SK-N-SH (cell line): ENCODE measurements around the gene CREBRF. TPM values are rescaled to one million over a fixed set of nuclear protein-coding genes. Genes with fewer than 3 reads are reported as not detected.

Experiments
- CTCF ChIA-PET: fragments of 300-600, 350-600 bp; formaldehyde crosslinking; extraction: SDS; loops from one replicate; lab custom pipeline; 2021; lab: Yijun Ruan, JAX
- POLR2A ChIA-PET: fragments of 350-600 bp; sonication (Branson Sonifier 250); formaldehyde crosslinking; extraction: SDS; loops from one replicate; lab custom pipeline; 2020; ENCODE audit warnings: antibody characterized with exemption, inconsistent platforms; lab: Yijun Ruan, JAX
- DNase-seq: peaks from one replicate; pipeline ENCODE4 v3.0.0; 2012
- H2AFZ ChIP-seq: fragments of 200-600 bp; sonication (generic); 2 replicates; pipeline ENCODE4 v1.8.1; 2016; ENCODE audit warnings: antibody characterized with exemption, mild to moderate bottlenecking, low read depth
- H3F3A ChIP-seq: fragments of 200-600 bp; sonication (generic); replicated peaks from 2 replicates; pipeline ENCODE3; 2016; ENCODE audit warnings: antibody characterized with exemption, mild to moderate bottlenecking; ENCODE audit not compliant: insufficient read depth
- H3K27ac ChIP-seq, 2 experiments: fragments of 200-500 bp in 1 of 2; fragments of 200-600 bp in 1 of 2; sonication (Bioruptor generic) in 1 of 2; sonication (generic), shearing (Covaris generic) in 1 of 2; 2 replicates each; pipeline versions ENCODE4 v1.5.1 to v1.6.1; 2014 to 2016; ENCODE audit warnings: low read depth in 2 of 2, inconsistent platforms in 1 of 2, low read length in 1 of 2, mild to moderate bottlenecking in 1 of 2, mixed read lengths in 1 of 2
- H3K27me3 ChIP-seq: fragments of 200-600 bp; sonication (generic), shearing (Covaris generic); 2 replicates; pipeline ENCODE4 v1.6.1; 2016; ENCODE audit warnings: mixed run types; ENCODE audit not compliant: insufficient read depth
- H3K36me3 ChIP-seq, 2 experiments: fragments of 200-500 bp in 1 of 2; fragments of 200-600 bp in 1 of 2; sonication (Bioruptor generic) in 1 of 2; sonication (generic) in 1 of 2; replicated peaks in 1 of 2; 2 replicates each; pipeline versions ENCODE3 to v1.5.1; 2014 to 2016; ENCODE audit warnings: low read length in 1 of 2, mild to moderate bottlenecking in 1 of 2; ENCODE audit not compliant: insufficient read depth in 2 of 2, control insufficient read depth in 1 of 2
- H3K4me1 ChIP-seq, 2 experiments: fragments of 200-500 bp in 1 of 2; fragments of 200-600 bp in 1 of 2; sonication (Bioruptor generic) in 1 of 2; sonication (generic), shearing (Covaris generic) in 1 of 2; 2 replicates each; pipeline versions ENCODE4 v1.5.1 to v1.6.1; 2014 to 2016; ENCODE audit warnings: low read depth in 1 of 2, low read length in 1 of 2, mixed run types in 1 of 2; ENCODE audit not compliant: insufficient read depth in 2 of 2, control insufficient read depth in 1 of 2
- H3K4me2 ChIP-seq: fragments of 200-600 bp; sonication (generic), shearing (Covaris generic); 2 replicates; pipeline ENCODE4 v1.6.1; 2017; ENCODE audit warnings: mixed run types
- H3K4me3 ChIP-seq, 2 experiments: fragments of 200-500 bp in 1 of 2; fragments of 200-600 bp in 1 of 2; sonication (Bioruptor generic) in 1 of 2; sonication (generic), shearing (Covaris generic) in 1 of 2; 2 replicates each; pipeline versions ENCODE4 v1.5.1 to v1.8.1; 2014 to 2016; ENCODE audit warnings: low read depth in 2 of 2, inconsistent platforms in 1 of 2, low read length in 1 of 2, mild to moderate bottlenecking in 1 of 2, mixed read lengths in 1 of 2, moderate library complexity in 1 of 2
- H3K79me2 ChIP-seq: fragments of 200-600 bp; sonication (generic); 2 replicates; pipeline ENCODE4 v1.8.1; 2017; ENCODE audit warnings: mild to moderate bottlenecking; ENCODE audit not compliant: insufficient read depth
- H3K9ac ChIP-seq: fragments of 200-600 bp; sonication (generic); 2 replicates; pipeline ENCODE4 v1.6.1; 2017; ENCODE audit warnings: mixed run types
- H3K9me2 ChIP-seq: fragments of 200-600 bp; sonication (generic); 2 replicates; pipeline ENCODE4 v1.6.1; 2017; ENCODE audit warnings: mixed run types
- H3K9me3 ChIP-seq: fragments of 200-600 bp; sonication (generic); 2 replicates; pipeline ENCODE4 v1.6.1; 2017; ENCODE audit warnings: mixed run types, mild to moderate bottlenecking, moderate library complexity
- H4K20me1 ChIP-seq: fragments of 200-600 bp; sonication (generic); 2 replicates; pipeline ENCODE4 v1.6.1; 2017; ENCODE audit warnings: mild to moderate bottlenecking, mixed run types; ENCODE audit not compliant: insufficient read depth
- EZH2phosphoT487 ChIP-seq: fragments of 200-600 bp; sonication (generic); IDR thresholded peaks from 2 replicates; pipeline ENCODE4 v1.6.1; 2017; ENCODE audit warnings: low read depth, mixed run types, mild to moderate bottlenecking, antibody characterized with exemption, moderate library complexity, borderline replicate concordance
- GABPA ChIP-seq: IDR thresholded peaks from 2 replicates; pipeline ENCODE4 v1.4.0; 2012; ENCODE audit warnings: low read depth, mild to moderate bottlenecking
- JUND ChIP-seq: IDR thresholded peaks from 2 replicates; pipeline ENCODE4 v1.4.0; 2012
- MAX ChIP-seq: IDR thresholded peaks from 2 replicates; pipeline ENCODE4 v1.4.0; 2012; ENCODE audit warnings: low read depth
- MEF2A ChIP-seq: IDR thresholded peaks from 2 replicates; pipeline ENCODE4 v1.4.0; 2012; ENCODE audit warnings: low read depth, borderline replicate concordance
- MXI1 ChIP-seq: IDR thresholded peaks from 2 replicates; pipeline ENCODE4 v1.6.1; 2012; ENCODE audit warnings: mild to moderate bottlenecking, low read depth, low read length, improper control_type of control experiment
- TAF1 ChIP-seq: IDR thresholded peaks from 2 replicates; pipeline ENCODE4 v1.6.1; 2012; ENCODE audit warnings: low read depth, mild to moderate bottlenecking, low read length, moderate library complexity, borderline replicate concordance
- TEAD4 ChIP-seq: IDR thresholded peaks from 2 replicates; pipeline ENCODE4 v1.4.0; 2012; ENCODE audit warnings: mild to moderate bottlenecking, borderline replicate concordance; ENCODE audit not compliant: insufficient read depth
- YY1 ChIP-seq: IDR thresholded peaks from 2 replicates; pipeline ENCODE4 v1.4.0; 2012; ENCODE audit warnings: low read depth, mild to moderate bottlenecking
- WGBS: methylation state at CpG from one replicate; pipeline ENCODE4 v1.1.6; 2017; ENCODE audit warnings: low lambda C conversion rate; 5-methylcytosine and 5-hydroxymethylcytosine counted together
- polyA plus RNA-seq, 3 experiments: library from polyadenylated mRNA; depleted of rRNA; stranded (reverse); fragments of >200 nt; gene quantifications; 2 replicates each; pipeline ENCODE4 v1.2.3, GENCODE V29; 2012

CREBRF gene
- polyA plus RNA-seq, 1 of the 3 experiments (the other 2 are of a cell fraction), result 2.4 TPM

- H3K9me3 ChIP-seq, result no peaks in the 10 kb centered on the region
- H3K79me2 ChIP-seq, result no peaks in the 10 kb centered on the region; the same call in 1 of the 2 replicates
- no peak for DNase-seq
- peaks cover 12% of the 10 kb centered on the region for H3F3A ChIP-seq
- no peaks in the 10 kb centered on the region; the same call in 1 of the 2 replicates for H4K20me1 ChIP-seq
- H3K4me2 ChIP-seq, result no peak overlapping the region
- H3K36me3 ChIP-seq, result peaks cover 0 to 7% of the 10 kb centered on the region in 2 experiments
- H3K4me1 ChIP-seq, result no peaks in the 10 kb centered on the region
- no peak overlapping the region for H3K27ac ChIP-seq
- 84% methylated on average over 1 of the region's 1 CpG for WGBS
- CTCF ChIA-PET, result no interaction called here
- H3K4me3 ChIP-seq, result no peak overlapping the region
- H3K9ac ChIP-seq, result no peak overlapping the region
- H3K27me3 ChIP-seq, result no peaks in the 10 kb centered on the region
- no peak overlapping the region for H2AFZ ChIP-seq
- TF ChIP-seq MAX (no peak), MXI1 (no peak), TEAD4 (no peak), YY1 (no peak), MEF2A (no peak), GABPA (no peak), EZH2phosphoT487 (no peak)
- TF ChIP-seq, all 33 proteins: peak for 0
- no peaks in the 10 kb centered on the region for H3K9me2 ChIP-seq
- POLR2A ChIA-PET, result no interaction called here
These were observed 43.3 kb downstream of the CREBRF start for GRCh38 chr5:173099461-173099860.

GRCh38 chr5:173101245-173101644 lies 45.1 kb downstream of the CREBRF start:
- WGBS, result 77% methylated on average over 2 of the region's 2 CpGs
- Histone ChIP-seq H3K27ac (no peak overlapping the region), H3K4me3 (no peak overlapping the region), H3K9me2 (no peaks in the 10 kb centered on the region), H3K79me2 (no peaks in the 10 kb centered on the region), H3K27me3 (no peaks in the 10 kb centered on the region), H3K36me3 (peaks cover 0 to 7% of the 10 kb centered on the region in 2 experiments), H3K9ac (no peak overlapping the region), H4K20me1 (no peaks in the 10 kb centered on the region)
- DNase-seq, result no peak
- no peak for TF ChIP-seq TAF1
- TF ChIP-seq, all 33 proteins: peak for 0
- Histone ChIP-seq H3K4me2 (no peak overlapping the region), H2AFZ (no peak overlapping the region), H3F3A (no peaks in the 10 kb centered on the region), H3K9me3 (no peaks in the 10 kb centered on the region), H3K4me1 (no peaks in the 10 kb centered on the region)
- POLR2A ChIA-PET, result no interaction called here
- CTCF ChIA-PET, result interaction anchor here (1.2 kb wide), 1 partner anchor 33 kb away, joined by 3 read pairs; no protein-coding TSS in a partner anchor

GRCh38 chr5:173103411-173103810 lies 47.3 kb downstream of the CREBRF start:
- POLR2A ChIA-PET, result no interaction called here
- no peaks in the 10 kb centered on the region for H3F3A ChIP-seq
- no peaks in the 10 kb centered on the region for H3K79me2 ChIP-seq
- H3K27me3 ChIP-seq, result no peaks in the 10 kb centered on the region
- no peaks in the 10 kb centered on the region for H3K9me2 ChIP-seq
- H3K4me1 ChIP-seq, result no peaks in the 10 kb centered on the region
- TF ChIP-seq JUND, result no peak
- TF ChIP-seq, all 33 proteins: peak for 0
- Histone ChIP-seq H4K20me1 (no peaks in the 10 kb centered on the region), H2AFZ (no peak overlapping the region), H3K4me3 (no peak overlapping the region), H3K27ac (no peak overlapping the region), H3K9me3 (no peaks in the 10 kb centered on the region), H3K36me3 (peaks cover 0 to 7% of the 10 kb centered on the region in 2 experiments), H3K9ac (no peak overlapping the region), H3K4me2 (no peak overlapping the region)
- CTCF ChIA-PET, result no interaction called here
- no peak for DNase-seq
- 84% methylated on average over 1 of the region's 1 CpG for WGBS
